ENCODE measurements around the gene RPTOR.
"Not testable (repeated sequence)": the region's sequence is repeated elsewhere in the genome, so short reads cannot be mapped to it uniquely, and the experiment has no call there.

RPTOR gene

GRCh38 chr17:80621335-80621996 is 76.8 kb downstream of the RPTOR start:
- no peak for DNase-seq

GRCh38 chr17:80621997-80622357 is 77.3 kb downstream of the RPTOR start:
- DNase-seq, result no peak

DNA sequence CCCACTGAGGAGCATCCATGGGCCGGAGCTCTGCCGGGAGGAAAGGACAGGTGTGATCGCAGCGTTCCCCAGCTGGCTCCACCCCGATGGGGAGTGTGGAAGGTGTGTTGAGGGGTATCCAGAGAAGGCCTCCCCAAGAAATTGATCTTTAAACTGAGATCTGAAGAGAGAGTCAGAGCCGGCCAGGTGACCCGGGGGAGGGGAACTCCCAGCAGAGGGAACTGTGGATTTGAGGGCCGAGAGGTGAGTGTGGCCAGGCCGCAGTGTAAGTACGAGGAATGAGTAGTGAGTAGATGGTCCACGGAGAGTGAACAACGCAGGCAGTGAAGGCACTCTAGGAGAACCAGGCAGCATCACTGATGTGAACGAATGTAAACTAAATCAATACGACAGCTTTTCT is 80.2 kb downstream of the RPTOR start:
- DNase-seq, result no peak

GRCh38 chr17:80625627-80626026 is 81.0 kb downstream of the RPTOR start:
- no peak for DNase-seq

- DNase-seq, result not testable (repeated sequence)
These were observed 84.2 kb downstream of the RPTOR start for GRCh38 chr17:80628881-80629280.

DNA sequence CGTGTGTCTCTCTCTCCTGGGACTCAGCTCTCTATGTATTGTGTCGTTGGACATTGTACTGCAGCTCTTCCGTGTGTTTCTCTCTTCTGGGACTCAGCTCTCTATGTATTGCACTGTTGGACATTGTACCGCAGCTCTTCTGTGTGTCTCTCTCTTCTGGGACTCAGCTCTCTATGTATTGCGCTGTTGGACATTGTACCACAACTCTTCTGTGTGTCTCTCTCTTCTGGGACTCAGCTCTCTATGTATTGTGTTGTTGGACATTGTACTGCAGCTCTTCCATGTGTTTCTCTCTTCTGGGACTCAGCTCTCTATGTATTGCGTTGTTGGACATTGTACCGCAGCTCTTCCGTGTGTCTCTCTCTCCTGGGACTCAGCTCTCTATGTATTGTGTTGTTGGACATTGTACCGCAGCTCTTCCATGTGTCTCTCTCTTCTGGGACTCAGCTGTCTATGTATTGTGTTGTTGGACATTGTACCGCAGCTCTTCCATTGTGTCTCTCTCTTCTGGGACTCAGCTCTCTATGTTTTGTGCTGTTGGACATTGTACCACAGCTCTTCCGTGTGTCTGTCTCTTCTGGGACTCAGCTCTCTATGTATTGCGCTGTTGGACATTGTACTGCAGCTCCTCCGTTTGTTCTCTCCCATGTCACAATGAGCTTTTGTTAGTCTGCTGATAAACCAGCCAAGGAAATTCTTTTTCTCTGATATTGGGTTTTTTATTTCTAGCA is 84.8 kb downstream of the RPTOR start:
- no peak for DNase-seq

DNA sequence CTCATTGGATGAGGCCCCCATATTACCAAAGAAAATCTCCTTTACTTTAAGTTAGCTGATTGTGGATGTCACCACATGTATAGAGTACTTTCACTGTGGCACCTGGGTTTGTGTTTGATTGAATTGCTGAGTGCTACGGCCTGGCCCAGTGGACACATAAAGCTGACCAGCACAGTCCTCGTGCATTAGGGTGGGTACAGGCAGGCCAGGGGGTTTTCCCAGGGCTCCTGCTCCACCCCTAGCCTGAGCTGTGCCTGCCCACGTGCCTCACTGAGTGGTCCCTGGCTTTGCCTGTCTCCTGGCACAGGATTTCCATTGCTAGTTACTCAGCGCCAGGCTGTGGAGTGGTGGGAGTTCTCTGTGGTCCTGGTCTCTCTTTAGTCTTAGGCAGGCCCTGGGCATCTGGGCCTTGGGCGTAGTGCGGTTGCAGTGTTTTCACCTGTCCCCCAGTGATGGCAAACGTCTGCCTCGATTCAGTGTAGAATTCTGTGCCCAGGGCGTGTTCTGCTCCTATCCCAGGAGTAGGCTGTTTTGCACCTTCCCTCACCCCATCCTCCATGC is 86.0 kb downstream of the RPTOR start:
- DNase-seq, result no peak

DNA sequence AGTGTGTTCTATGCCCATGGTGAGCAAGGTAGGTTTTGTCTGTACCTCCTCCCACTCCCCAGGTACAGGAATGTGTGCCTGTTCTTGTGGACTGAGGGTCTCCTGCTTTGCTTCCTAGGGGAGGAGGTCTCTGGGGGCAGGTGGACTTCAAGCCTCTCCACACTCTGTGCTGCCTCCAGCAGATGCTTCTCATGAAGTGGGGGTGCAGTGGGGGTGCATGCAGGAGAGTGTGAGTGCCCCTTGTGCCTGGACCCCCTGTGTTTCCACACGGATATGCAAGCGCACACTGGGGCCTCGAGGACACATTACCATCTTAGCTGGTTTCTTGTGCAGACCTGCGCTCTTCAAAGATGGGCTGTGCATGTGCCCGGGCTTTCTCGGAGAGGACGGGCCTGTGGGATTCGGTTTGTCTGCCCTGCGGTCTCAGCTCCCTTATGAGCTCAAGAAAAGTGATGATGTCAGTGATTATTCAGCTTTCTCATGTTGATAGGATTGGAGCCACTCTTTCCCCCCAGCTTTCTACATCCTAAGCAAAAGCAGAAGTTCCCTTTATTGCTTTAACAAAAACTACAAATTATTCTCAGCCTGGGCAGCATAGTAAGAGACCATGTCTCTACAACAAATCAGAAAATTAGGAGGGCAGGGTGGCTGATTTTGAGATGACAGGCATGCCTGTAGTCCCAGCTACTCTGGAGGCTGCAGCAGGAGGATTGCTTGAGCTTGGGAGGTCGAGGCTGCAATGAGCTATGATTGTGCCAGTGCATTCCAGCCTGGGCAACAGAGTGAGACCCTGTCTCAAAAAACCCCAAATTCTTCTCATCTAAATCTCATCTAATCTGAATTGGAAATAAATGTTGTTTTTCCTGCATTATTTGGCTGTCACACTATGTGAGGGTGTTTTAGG is 86.8 kb downstream of the RPTOR start:
- DNase-seq, result no peak

DNA sequence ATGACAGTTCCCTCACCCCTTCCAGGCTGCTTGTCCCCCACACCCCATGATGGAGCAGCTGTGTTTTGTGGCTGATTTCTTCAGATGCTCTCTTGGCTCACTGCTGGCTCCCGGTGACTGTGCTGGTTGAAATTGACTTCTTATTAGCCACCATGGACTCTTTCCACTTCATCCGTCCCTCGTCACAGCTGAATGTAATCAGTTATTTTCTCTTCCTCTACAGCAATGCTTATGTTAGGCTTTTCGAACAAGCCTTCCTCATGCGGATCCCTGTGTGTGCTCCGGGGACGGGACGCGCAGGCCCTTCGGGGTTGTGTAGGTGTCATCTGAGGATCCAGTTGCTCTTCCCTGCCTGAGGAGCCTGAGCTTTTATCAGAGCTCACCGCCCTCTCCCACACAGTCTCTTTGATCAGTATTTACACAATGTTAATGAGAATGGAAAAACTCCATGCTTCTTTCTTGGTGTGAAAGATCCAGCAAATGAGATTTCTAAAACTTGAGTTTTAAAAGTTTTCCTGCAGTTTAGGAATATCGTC is 87.5 kb downstream of the RPTOR start:
- no peak for DNase-seq

GRCh38 chr17:80633207-80633606 is 88.6 kb downstream of the RPTOR start:
- DNase-seq, result no peak

DNA sequence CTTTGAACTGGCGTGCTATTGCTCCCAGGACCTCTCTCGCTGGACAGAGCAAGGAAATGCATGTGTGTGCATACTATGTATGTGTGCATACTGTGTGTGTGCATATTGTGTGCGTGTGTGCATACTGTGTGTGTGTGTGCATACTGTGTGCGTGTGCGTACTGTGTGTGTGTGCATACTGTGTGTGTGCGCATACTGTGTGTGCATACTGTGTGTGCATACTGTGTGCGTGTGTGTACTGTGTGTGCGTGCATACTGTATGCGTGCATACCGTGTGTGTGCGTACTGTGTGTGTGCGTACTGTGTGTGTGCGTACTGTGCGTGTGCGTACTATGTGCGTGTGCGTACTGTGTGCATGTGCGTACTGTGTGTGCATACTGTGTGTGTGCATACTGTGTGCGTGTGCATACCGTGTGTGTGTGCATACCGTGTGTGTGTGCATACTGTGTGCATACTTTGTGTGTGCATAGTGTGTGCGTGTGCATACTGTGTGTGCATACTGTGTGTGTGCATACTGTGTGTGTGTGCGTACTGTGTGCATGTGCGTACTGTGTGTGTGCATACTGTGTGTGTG is 89.4 kb downstream of the RPTOR start:
- no peak for DNase-seq

GRCh38 chr17:80636361-80637018 is 91.9 kb downstream of the RPTOR start:
- DNase-seq, result no peak

- DNase-seq, result no peak
These were observed 92.6 kb downstream of the RPTOR start for GRCh38 chr17:80637048-80637781.

- no peak for DNase-seq
These were observed 95.0 kb downstream of the RPTOR start for GRCh38 chr17:80639658-80640057.

DNA sequence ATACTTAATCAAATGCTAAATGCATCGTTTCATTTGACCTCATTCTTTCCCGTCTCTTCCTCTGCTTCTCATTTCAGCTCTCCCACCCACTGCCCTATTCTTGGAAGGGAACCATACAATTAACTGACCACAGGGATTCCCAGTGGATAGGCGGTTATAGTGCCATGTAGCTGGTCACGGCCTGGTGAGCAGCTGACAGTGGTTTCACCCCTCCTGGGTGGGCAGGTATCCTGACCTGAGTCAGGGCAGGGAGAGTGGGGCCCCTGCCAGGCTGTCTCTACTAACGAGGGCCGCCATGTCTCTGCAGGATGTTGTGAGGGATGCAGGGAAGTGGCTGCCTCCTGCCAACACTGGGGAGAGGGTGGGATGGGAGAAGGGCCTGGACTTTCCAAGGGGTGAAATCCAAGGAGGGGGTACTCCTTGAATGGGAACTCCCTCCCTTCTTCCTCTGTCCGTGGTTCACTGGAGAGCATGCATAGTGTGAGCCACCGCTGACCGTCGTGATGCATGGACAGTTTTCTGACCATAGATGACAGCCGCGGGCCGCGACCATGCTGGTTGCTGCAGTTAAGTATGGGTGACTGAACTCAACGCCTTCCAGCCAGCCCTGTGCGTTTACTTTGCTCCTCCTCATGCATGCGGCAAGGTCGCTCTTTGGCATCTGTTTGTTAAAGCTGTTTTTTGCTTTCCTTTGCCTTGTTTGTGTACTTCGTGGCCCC is 95.9 kb downstream of the RPTOR start:
- DNase-seq, result no peak

- no peak for DNase-seq
These were observed 98.9 kb downstream of the RPTOR start for GRCh38 chr17:80643326-80644099.

GRCh38 chr17:80644536-80644935 is 99.9 kb downstream of the RPTOR start:
- no peak for DNase-seq

DNA sequence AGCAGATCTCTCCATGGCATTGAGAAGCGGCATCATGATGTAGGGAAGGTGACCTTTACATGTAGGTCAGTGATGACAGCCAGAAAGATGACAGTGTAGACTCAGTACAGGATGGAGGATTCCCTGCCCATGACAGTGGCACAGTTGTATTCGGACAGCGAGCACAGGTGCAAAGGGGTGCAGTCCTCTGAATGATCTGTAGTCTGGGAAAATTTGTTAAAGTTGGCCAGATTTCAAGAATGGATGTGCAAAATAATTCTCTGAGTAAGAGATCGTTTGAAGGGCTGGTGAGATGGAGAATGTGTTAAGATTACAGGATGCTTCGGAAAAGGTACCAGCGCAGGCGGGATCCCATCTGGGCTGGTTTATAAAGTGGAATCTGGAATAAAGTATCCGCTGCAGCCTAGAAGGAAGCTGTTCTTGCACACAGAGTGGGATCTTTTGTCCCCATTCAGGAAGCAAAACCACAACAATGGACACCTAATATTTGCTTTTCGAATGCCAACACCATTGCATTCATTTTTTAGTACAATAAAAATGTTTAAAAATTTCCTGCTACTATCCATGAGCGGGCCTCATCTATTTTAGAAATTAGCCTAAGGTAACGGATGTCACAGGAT is 101.2 kb downstream of the RPTOR start:
- DNase-seq, result no peak

DNA sequence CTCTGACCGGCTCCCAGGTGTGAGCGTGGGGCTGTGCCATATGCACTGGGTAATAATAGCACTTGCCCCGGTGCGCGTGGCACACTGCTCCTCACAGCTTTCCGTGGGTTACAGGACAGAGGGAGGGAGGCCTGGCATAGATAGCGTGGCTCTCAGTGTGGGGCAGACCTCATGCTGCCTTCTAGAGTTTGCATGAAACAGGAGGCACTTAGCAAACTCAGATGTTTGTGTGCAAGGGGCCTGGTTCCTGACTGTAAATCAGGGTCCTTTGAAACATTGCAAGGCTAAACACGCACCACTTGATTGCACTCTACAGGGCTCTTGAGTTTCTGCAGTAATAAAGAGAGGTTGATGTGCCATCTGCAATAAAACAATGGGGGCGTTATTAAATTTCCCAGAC is 101.7 kb downstream of the RPTOR start:
- no peak for DNase-seq

DNA sequence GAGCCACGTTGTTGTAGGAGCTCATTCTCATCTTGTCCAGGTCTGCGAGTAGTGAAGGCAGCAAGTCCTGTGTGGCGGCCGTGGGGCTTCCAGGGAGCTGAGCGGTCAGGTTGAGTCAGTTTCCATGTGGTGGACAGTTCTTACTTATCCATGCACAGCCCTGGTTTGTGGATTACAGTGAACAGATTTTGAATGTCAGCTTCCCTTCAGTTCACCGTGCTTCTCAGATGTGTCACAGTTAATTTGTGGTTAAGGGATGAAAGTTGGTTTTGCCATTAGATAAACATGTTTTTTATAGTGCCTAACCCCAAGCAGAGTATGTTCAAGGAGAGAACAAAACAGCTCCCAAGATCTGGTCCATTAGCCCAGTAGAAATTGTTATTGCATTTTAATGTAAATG is 103.1 kb downstream of the RPTOR start:
- no peak for DNase-seq

Data from NCI-H1436 (cell line).